ENCODE results near the gene TM9SF1. TPM values are rescaled to one million over a fixed set of nuclear protein-coding genes. Genes with fewer than 3 reads are reported as not detected.

TM9SF1 gene
- total RNA-seq, 4 donors from 2014 or later = 46.8 to 61.3 (median 54.6) TPM

- peaks cover 0 to 38% (median 3%) of the 10 kb centered on the region in 3 donors for H3K36me3 ChIP-seq
- H3K9me3 ChIP-seq = no peaks in the 10 kb centered on the region
- WGBS, 2 donors = 84 to 85% methylated on average over 7 of the region's 7 CpGs
- no peak overlapping the region for H3K4me3 ChIP-seq
- H3K27me3 ChIP-seq = no peaks in the 10 kb centered on the region
- DNase-seq (ENCODE audit: low spot score in 2 of 2) = no peak
- H3K27ac ChIP-seq = no peak overlapping the region
- TF ChIP-seq POLR2A (IDR thresholded peaks at IDR 0.05) (no peak), CTCF (IDR thresholded peaks at IDR 0.05) (no peak), EP300 (IDR thresholded peaks at IDR 0.05) (no peak)
- peaks cover 0 to 47% (median 18%) of the 10 kb centered on the region in 4 donors for H3K4me1 ChIP-seq
Measured at GRCh38 chr14:24198814-24199524, 3.7 kb upstream of the TM9SF1 start.

- Histone ChIP-seq H3K27me3 (no peaks in the 10 kb centered on the region), H3K36me3 (peaks cover 0 to 34% (median 3%) of the 10 kb centered on the region in 3 donors), H3K27ac (no peak overlapping the region), H3K4me1 (peaks cover 0 to 55% (median 18%) of the 10 kb centered on the region in 4 donors), H3K9me3 (no peaks in the 10 kb centered on the region), H3K4me3 (no peak overlapping the region)
- no peak for DNase-seq (ENCODE audit: low spot score in 2 of 2)
- TF ChIP-seq POLR2A (IDR thresholded peaks at IDR 0.05) (no peak), CTCF (IDR thresholded peaks at IDR 0.05) (no peak), EP300 (IDR thresholded peaks at IDR 0.05) (no peak)
- 94 to 96% methylated on average over 2 of the region's 2 CpGs for WGBS, 2 donors
Measured at GRCh38 chr14:24197056-24197450, 1.8 kb upstream of the TM9SF1 start.

- TF ChIP-seq EP300 (IDR thresholded peaks at IDR 0.05) (no peak), POLR2A (IDR thresholded peaks at IDR 0.05) (no peak)
- H3K9me3 ChIP-seq = no peaks in the 10 kb centered on the region
Measured at GRCh38 chr14:24196071-24197055, 1.1 kb upstream of the TM9SF1 start.

GRCh38 chr14:24194873-24195185 is 412 bp downstream of the TM9SF1 start:
- no peak for DNase-seq (ENCODE audit: low spot score in 2 of 2)
- Histone ChIP-seq H3K4me1 (peaks cover 0 to 56% (median 18%) of the 10 kb centered on the region in 4 donors), H3K27ac (peak overlapping the region; percentile 96 to 99 (median 98)), H3K27me3 (no peaks in the 10 kb centered on the region), H3K36me3 (peaks cover 0 to 36% (median 0%) of the 10 kb centered on the region in 3 donors), H3K4me3 (peak overlapping the region; percentile 92 to 98 (median 96)), H3K9me3 (no peaks in the 10 kb centered on the region)
- 48 to 56% methylated on average over 8 of the region's 8 CpGs for WGBS, 2 donors
- TF ChIP-seq EP300 (IDR thresholded peaks at IDR 0.05) (no peak), CTCF (IDR thresholded peaks at IDR 0.05) (no peak), POLR2A (IDR thresholded peaks at IDR 0.05) (no peak)

More at GRCh38 chr14:24196071-24197055, 1.1 kb upstream of the TM9SF1 start:
- 32 to 35% methylated on average over 33 of the region's 33 CpGs for WGBS, 2 donors
- H3K4me1 ChIP-seq = peaks cover 0 to 59% (median 18%) of the 10 kb centered on the region in 4 donors
- H3K4me3 ChIP-seq = peak overlapping the region; percentile 92 to 98 (median 96)
- H3K27ac ChIP-seq = peak overlapping the region; percentile 96 to 99 (median 98)
- no peaks in the 10 kb centered on the region for H3K27me3 ChIP-seq
- no peak for DNase-seq (ENCODE audit: low spot score in 2 of 2)
- H3K36me3 ChIP-seq = peaks cover 0 to 35% (median under 1%) of the 10 kb centered on the region in 3 donors

GRCh38 chr14:24194186-24194872 is 912 bp downstream of the TM9SF1 start:
- WGBS, 2 donors = 64 to 70% methylated on average over 7 of the region's 7 CpGs
- Histone ChIP-seq H3K27ac (peak overlapping the region; percentile 96 to 99 (median 98)), H3K27me3 (no peaks in the 10 kb centered on the region), H3K36me3 (peaks cover 0 to 36% (median 0%) of the 10 kb centered on the region in 3 donors), H3K4me1 (peaks cover 0 to 56% (median 18%) of the 10 kb centered on the region in 4 donors), H3K4me3 (peak overlapping the region; percentile 92 to 98 (median 96)), H3K9me3 (no peaks in the 10 kb centered on the region)
- TF ChIP-seq POLR2A (IDR thresholded peaks at IDR 0.05) (no peak), CTCF (IDR thresholded peaks at IDR 0.05) (no peak)
- DNase-seq (ENCODE audit: low spot score in 2 of 2) = no peak

Measured in tibial nerve (tissue), 4 donors.